GM19193 (cell line): ENCODE data around the gene TGDS.

Experiments
- POLR2A ChIP-seq: IDR thresholded peaks from 4 replicates; pipeline ENCODE4 v1.6.1; 2011; ENCODE audit not compliant: insufficient read depth, insufficient read length; ENCODE audit errors: extremely low read depth

Gene TGDS

GRCh38 chr13:94548382-94548781 is 47.6 kb downstream of the TGDS start:
- no peak for TF ChIP-seq POLR2A

- TF ChIP-seq POLR2A: no peak
Observed at GRCh38 chr13:94546061-94546839, 49.7 kb downstream of the TGDS start.

- no peak for TF ChIP-seq POLR2A
Observed at GRCh38 chr13:94544922-94545321, 51.0 kb downstream of the TGDS start.

- TF ChIP-seq POLR2A: no peak
Observed at GRCh38 chr13:94542917-94543316, 53.0 kb downstream of the TGDS start.

GRCh38 chr13:94537740-94538630 is 58.0 kb downstream of the TGDS start:
- TF ChIP-seq POLR2A: no peak

GRCh38 chr13:94535775-94536174 is 60.2 kb downstream of the TGDS start:
- no peak for TF ChIP-seq POLR2A

- no peak for TF ChIP-seq POLR2A
Observed at GRCh38 chr13:94535231-94535630, 60.7 kb downstream of the TGDS start.

- TF ChIP-seq POLR2A: no peak
Observed at GRCh38 chr13:94534166-94534565, 61.8 kb downstream of the TGDS start.

- no peak for TF ChIP-seq POLR2A
Observed at GRCh38 chr13:94525781-94526180, 70.2 kb downstream of the TGDS start.

- TF ChIP-seq POLR2A: no peak
Observed at GRCh38 chr13:94524407-94524806, 71.5 kb downstream of the TGDS start.
